ENCODE measurements around the gene SLC17A1.

DNA sequence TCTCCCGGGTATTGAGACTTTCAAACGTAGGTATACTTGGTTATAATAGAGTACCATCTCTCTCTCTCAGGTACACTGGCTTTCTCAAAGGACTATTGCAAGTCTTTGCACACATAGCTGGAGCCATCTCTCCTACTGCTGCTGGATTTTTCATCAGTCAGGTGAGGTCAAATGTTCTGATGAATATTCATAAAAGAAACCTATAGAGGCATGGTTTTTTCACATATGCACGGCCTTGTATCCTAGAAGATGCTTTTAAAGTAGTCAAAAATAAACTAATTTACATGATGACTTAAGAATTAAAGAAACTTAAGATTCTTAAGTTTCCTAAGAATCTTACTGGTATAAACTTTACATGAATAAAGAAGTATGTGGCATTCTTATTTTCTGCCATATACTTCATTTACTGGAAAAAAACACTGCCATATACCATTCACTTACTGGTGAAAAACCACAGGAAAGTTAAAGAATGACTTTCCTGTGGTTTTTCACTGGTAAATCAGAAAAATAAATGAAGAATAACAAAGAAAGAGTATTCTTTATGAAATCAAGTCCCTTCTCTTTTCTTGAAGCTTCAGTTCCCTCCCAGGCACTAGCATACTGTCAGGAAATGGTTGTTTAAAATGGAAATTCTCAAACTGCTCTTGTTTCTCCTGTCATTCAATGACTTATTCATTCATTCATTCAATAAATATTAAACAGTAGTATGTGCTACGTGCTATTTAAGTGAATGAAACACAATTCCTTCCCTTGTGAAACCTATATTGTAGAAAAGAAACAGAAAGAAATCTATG is 53.8 kb downstream of the SLC17A1 start:
- TF ChIP-seq POLR2A (IDR thresholded peaks at IDR 0.05; ENCODE audit: low read depth, low read length) = no peak
- TF ChIP-seq, protein P1, sequence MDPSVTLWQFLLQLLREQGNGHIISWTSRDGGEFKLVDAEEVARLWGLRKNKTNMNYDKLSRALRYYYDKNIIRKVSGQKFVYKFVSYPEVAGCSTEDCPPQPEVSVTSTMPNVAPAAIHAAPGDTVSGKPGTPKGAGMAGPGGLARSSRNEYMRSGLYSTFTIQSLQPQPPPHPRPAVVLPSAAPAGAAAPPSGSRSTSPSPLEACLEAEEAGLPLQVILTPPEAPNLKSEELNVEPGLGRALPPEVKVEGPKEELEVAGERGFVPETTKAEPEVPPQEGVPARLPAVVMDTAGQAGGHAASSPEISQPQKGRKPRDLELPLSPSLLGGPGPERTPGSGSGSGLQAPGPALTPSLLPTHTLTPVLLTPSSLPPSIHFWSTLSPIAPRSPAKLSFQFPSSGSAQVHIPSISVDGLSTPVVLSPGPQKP (IDR thresholded peaks at IDR 0.05; ENCODE audit: borderline replicate concordance, low read depth, low read length) = no peak
- TF ChIP-seq, protein P2, sequence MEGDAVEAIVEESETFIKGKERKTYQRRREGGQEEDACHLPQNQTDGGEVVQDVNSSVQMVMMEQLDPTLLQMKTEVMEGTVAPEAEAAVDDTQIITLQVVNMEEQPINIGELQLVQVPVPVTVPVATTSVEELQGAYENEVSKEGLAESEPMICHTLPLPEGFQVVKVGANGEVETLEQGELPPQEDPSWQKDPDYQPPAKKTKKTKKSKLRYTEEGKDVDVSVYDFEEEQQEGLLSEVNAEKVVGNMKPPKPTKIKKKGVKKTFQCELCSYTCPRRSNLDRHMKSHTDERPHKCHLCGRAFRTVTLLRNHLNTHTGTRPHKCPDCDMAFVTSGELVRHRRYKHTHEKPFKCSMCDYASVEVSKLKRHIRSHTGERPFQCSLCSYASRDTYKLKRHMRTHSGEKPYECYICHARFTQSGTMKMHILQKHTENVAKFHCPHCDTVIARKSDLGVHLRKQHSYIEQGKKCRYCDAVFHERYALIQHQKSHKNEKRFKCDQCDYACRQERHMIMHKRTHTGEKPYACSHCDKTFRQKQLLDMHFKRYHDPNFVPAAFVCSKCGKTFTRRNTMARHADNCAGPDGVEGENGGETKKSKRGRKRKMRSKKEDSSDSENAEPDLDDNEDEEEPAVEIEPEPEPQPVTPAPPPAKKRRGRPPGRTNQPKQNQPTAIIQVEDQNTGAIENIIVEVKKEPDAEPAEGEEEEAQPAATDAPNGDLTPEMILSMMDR (conservative IDR thresholded peaks at IDR 0.05; ENCODE audit: low read depth, low read length) = no peak
- TF ChIP-seq RCOR1 (IDR thresholded peaks at IDR 0.05; ENCODE audit: insufficient replicate concordance, low read length) = no peak
- no peak for TF ChIP-seq MAFK (IDR thresholded peaks at IDR 0.05; ENCODE audit: low read depth, low read length)
- no peak for TF ChIP-seq RAD21 (IDR thresholded peaks at IDR 0.05; ENCODE audit: low read length)
- TF ChIP-seq, protein P3, sequence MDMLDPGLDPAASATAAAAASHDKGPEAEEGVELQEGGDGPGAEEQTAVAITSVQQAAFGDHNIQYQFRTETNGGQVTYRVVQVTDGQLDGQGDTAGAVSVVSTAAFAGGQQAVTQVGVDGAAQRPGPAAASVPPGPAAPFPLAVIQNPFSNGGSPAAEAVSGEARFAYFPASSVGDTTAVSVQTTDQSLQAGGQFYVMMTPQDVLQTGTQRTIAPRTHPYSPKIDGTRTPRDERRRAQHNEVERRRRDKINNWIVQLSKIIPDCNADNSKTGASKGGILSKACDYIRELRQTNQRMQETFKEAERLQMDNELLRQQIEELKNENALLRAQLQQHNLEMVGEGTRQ (IDR thresholded peaks at IDR 0.05; ENCODE audit: low read depth, low read length) = no peak
